GM10266 (cell line): Measurements from ENCODE around the gene SLFN11.
"Not testable (repeated sequence)": the region's sequence is repeated elsewhere in the genome, so short reads cannot be mapped to it uniquely, and the experiment has no call there.

Source experiments
- DNase-seq: peaks from one replicate; pipeline ENCODE4 v3.0.0; 2012; ENCODE audit errors: extremely low spot score
- TF ChIP-seq, protein P1 (sequence below): IDR thresholded peaks from 2 replicates; pipeline ENCODE4 v1.5.1; 2012; ENCODE audit warnings: mild to moderate bottlenecking, low read depth; ENCODE audit not compliant: control insufficient read depth, insufficient read depth; ENCODE audit errors: missing control alignments

SLFN11 gene

DNA sequence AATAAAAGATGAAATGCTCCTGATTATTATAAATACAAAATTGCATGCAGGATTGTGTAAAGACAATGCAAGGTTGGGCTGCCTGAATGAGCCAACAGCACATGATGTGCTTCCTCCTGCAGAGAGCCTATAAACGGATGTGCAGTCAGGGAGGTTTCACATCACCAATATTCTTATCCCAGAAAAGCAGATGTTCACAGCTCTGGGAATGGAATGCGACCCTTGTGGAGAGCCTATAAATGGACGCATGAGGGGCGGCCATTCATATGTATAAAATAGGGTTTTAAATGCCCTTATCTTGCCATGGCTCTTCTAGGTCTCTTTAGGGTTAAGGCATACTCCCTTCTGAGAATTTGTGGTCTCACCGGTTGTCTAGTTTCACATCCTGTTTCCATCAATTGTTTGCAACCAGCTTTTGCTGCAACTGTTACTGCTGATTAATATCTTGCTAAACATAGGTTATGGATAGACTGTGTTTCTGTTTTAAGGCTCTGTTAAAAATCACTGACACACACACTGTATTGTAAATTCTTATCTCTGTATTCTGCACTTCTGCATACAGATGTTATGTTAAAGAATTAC, 31.9 kb downstream of the SLFN11 start:
- TF ChIP-seq, protein P1, sequence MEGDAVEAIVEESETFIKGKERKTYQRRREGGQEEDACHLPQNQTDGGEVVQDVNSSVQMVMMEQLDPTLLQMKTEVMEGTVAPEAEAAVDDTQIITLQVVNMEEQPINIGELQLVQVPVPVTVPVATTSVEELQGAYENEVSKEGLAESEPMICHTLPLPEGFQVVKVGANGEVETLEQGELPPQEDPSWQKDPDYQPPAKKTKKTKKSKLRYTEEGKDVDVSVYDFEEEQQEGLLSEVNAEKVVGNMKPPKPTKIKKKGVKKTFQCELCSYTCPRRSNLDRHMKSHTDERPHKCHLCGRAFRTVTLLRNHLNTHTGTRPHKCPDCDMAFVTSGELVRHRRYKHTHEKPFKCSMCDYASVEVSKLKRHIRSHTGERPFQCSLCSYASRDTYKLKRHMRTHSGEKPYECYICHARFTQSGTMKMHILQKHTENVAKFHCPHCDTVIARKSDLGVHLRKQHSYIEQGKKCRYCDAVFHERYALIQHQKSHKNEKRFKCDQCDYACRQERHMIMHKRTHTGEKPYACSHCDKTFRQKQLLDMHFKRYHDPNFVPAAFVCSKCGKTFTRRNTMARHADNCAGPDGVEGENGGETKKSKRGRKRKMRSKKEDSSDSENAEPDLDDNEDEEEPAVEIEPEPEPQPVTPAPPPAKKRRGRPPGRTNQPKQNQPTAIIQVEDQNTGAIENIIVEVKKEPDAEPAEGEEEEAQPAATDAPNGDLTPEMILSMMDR = no peak
- DNase-seq = peak; percentile 31

GRCh38 chr17:35338230-35338629, 35.2 kb downstream of the SLFN11 start:
- no peak for DNase-seq
- TF ChIP-seq, protein P1 = no peak

GRCh38 chr17:35337364-35337763, 36.1 kb downstream of the SLFN11 start:
- DNase-seq = no peak
- TF ChIP-seq, protein P1 = no peak

DNA sequence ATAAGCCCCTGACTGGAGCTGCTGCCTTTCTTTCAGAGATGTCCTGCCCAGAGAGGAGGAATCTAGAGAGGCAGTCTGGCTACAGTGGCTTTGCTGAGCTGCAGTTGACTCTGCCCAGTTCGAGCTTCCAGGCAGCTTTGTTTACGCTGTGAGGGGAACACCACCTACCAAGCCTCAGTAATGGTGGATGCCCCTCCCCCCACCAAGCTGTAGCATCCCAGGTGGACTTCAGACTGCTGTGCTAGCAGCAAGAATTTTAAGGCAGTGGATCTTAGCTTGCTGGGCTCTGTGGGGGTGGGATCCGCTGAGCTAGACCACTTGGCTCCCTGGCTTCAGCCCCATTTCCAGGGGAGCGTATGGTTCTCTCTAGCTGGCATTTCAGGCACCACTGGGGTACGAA, 39.8 kb downstream of the SLFN11 start:
- not testable (repeated sequence) for DNase-seq

DNA sequence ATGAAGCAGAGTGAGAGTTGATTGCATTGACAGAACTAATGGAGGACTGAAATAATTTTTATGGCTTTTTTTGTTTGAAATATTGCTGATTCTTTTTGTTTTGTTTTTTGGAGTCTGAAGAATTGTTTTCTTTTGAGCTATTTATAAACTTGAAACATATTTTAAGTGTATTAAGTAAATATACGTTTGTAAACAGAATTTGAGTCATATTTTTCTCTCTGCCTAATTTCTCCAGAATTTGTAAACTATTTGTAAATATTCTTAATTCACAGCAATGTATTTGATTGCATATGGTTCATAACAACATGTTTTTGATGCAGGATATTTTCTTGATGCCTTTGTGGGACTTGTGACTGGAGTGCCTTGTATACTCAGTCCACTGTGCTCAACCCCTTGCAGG, 50.7 kb downstream of the SLFN11 start:
- no peak for DNase-seq
- TF ChIP-seq, protein P1 = no peak

GRCh38 chr17:35315971-35316370, 57.5 kb downstream of the SLFN11 start:
- no peak for DNase-seq
- TF ChIP-seq, protein P1 = no peak

- TF ChIP-seq, protein P1 = no peak
- no peak for DNase-seq
These were observed 58.1 kb downstream of the SLFN11 start for GRCh38 chr17:35315283-35315682.
